Spleen (tissue), 7 donors: ENCODE data around the gene ARFGAP1.

Experiments used
- CTCF ChIP-seq, 11 experiments: fragments of 200-600 bp in 7 of 11; fragments of 450-650 bp in 4 of 11; sonication (generic) in 4 of 11; IDR thresholded peaks in 8 of 11; conservative IDR thresholded peaks in 3 of 11; 1 replicate in 7 of 11; 2 replicates in 4 of 11; pipeline versions ENCODE4 v1.4.0 to v1.8.0; 2016 to 2021; ENCODE audit warnings: antibody characterized with exemption in 11 of 11, inconsistent platforms in 4 of 11, mild to moderate bottlenecking in 1 of 11
- POLR2A ChIP-seq, 3 donors: fragments of 450-650 bp; IDR thresholded peaks; one replicate each; pipeline ENCODE4 v1.5.1; 2017; ENCODE audit warnings: antibody characterized with exemption in 3 of 3, mild to moderate bottlenecking in 1 of 3
- donor health status: DM: no; HTN: no; CAD: no; lungs with moderate emphysema.
- donor health status: DM: no; HTN: no; CAD: no.
- donor health status: DM: no; HTN: no; CAD: no.

DNA sequence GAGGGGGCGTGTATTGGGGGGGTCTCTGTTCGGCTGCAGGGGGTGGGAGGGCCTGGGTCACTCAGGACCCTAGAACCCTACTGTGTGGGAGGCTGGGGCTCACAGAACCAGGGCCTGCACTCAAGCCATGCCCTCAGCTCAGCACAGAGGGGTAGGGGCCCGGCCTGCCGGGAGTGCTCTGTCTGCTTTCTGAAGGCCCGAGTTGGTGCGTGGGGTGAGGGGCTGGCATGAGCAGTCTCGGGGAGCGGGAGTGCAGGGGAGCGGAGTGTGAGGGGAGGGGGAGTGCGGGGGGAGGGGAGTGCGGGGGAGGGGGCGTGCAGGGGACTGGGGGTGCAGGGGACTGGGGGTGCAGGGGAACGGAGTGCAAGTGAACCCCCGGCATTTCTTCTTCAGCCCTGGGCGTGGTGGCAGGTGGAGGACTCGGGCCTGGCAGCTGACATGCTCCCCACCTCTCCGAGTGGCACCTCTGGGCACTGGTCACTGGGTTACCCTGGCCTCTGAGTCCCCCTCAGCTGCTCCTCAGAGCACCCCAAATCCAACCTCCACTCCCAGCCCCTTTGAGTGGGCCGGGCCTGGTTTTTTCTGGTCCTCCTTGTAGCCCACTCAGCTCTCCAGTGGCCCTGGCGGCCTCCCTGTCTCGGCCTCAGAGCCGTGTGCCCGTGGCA is 21.4 kb downstream of the ARFGAP1 start:
- TF ChIP-seq POLR2A (IDR thresholded peaks at IDR 0.05) (no peak), CTCF (IDR thresholded peaks at IDR 0.05 in 8 of 11, conservative IDR thresholded peaks at IDR 0.05 in 3 of 11) (no peak)
